Amygdala (tissue), 56 donors: ENCODE data around the gene TRAPPC12.
"Not testable (repeated sequence)": the region's sequence is repeated elsewhere in the genome, so short reads cannot be mapped to it uniquely, and the experiment has no call there.

Experiments
- DNase-seq, 56 donors: peaks; one replicate each; lab custom pipeline; 2025; lab: John Stamatoyannopoulos, UW

The TRAPPC12 gene

GRCh38 chr2:3379647-3380534 is at the start of gene TRAPPC12:
Gene TRAPPC12 (plus strand): TSS chr2:3379694. CDS start chr2:3387624, 7,930 bp downstream.
- peak; percentile 45 to 94 (median 84) for DNase-seq

DNA sequence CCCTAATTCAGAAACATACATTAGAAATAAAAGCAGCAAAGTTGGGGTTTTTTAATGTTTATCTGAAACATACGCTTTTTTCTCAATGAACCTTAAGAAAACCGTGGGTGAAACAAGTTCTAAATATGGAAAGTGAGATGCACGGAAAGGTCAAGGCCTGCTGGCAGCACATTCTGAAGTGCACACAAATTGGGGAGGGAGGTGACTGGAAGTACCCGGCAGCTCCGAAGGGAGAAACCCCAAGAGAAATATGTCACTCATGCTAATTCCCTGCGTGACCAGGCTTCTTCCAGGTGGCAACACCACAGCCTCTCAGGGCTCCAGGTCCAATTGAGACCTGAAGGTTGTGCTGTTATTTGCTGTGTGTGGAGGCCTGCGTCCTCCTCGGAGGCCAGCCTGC is 47.4 kb upstream of the TRAPPC12 start:
- no peak for DNase-seq

GRCh38 chr2:3334392-3335345 is 44.8 kb upstream of the TRAPPC12 start:
- DNase-seq, result no peak

GRCh38 chr2:3336844-3337243 is 42.6 kb upstream of the TRAPPC12 start:
- DNase-seq, result no peak

GRCh38 chr2:3338340-3338739 is 41.2 kb upstream of the TRAPPC12 start:
- DNase-seq, result no peak

- no peak for DNase-seq
Observed at GRCh38 chr2:3340144-3340543, 39.4 kb upstream of the TRAPPC12 start.

GRCh38 chr2:3341336-3341735 is 38.2 kb upstream of the TRAPPC12 start:
- no peak for DNase-seq

DNA sequence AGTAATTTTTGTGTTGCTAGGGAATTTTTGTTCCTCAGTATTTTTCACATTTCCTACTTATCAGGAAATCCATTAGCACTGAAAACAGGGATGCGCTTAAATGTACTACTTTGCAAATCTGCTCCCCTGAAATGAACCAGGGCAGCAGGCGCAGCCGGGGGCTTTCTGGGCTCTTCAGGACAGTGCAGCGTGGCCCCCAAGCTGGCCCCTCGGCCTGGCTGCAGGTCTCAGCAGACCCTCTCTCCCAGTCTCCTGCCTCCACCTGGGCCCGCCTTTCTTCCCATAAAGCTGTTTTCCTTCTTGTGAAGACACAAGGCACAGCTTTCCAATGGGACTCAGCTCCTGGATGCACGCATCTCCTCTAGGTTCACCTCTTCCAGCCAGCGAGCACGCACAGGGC is 37.2 kb upstream of the TRAPPC12 start:
- DNase-seq, result no peak

- no peak for DNase-seq
Observed at GRCh38 chr2:3343012-3343411, 36.5 kb upstream of the TRAPPC12 start.

- DNase-seq, result peak in 7 of 56 donors; percentile 3 to 29 (median 10)
Observed at GRCh38 chr2:3344897-3345296, 34.6 kb upstream of the TRAPPC12 start.

- DNase-seq, result no peak
Observed at GRCh38 chr2:3345621-3346020, 33.9 kb upstream of the TRAPPC12 start.

- peak in 17 of 56 donors; percentile 4 to 65 (median 31) for DNase-seq
Observed at GRCh38 chr2:3348767-3349166, 30.7 kb upstream of the TRAPPC12 start.

DNA sequence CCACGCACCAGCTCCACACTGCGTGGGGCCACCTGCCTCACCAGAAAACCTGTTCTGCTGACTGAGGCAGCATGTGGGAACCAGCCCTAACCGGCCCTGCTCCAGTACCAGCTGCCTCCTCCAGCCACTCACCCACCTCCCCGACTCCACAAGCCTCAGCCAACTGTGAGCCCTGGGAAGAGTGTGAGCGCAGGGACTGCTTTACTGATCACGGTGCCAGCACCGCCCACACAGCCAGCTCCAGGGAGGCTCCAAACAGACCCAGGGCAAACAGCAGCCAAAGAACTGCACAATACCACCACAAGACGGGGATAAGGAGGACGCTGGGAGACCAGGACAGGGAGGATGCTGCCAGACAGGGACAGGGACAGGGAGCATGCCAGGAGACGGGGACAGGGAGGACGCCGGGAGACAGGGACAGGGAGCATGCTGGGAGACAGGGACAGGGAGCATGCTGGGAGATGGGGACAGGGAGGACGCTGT is 30.2 kb upstream of the TRAPPC12 start:
- peak in 50 of 56 donors; percentile 1 to 83 (median 47) for DNase-seq

DNA sequence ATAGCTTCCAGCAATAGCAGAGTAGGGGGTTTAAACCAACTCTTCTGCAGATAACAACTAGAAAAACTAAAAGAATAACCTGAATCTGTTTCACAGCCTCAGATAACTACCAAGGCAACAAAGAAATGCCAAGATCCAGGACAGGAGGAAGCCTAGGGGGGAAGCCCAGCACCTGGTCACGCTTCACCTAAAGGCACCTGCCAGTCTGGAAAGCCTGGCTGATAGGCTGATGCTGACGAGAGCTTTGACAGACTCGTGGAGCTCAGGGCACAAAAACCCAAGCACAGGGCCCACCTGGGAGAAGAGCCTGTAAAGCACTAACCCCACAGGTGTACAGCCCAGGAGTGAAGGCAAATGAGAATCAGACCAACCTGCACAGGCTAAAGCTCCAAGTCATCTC is 24.5 kb upstream of the TRAPPC12 start:
- DNase-seq, result no peak

DNA sequence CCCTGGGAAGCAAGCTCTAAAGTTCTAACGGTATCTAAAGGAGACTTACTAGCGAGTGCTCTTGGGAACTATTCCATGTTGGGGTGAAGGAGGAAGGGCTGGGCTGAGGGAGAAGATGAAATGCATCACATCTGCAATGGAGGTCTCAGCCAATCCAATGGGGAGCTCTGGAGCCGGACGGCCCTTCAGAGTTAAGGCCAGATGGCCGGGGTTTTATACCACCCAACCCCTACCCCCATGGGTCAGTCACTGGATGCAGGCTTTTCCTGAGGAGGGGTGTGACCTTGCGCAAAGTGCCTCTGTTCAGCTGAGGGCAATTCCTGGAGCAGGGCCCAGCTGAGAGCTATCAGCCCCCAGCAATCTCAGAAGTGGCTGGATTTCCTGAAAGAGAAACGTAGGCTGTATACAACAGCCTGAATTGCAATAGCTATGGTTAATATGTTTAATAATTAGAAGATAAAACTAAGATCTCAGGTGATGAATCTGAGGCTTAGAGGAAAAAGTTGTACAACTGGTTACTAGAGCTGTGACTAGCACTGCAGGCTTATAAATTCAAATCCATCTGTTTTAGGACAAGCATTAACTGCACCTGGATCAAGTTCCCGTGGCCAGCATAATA is 23.4 kb upstream of the TRAPPC12 start:
- no peak for DNase-seq

DNA sequence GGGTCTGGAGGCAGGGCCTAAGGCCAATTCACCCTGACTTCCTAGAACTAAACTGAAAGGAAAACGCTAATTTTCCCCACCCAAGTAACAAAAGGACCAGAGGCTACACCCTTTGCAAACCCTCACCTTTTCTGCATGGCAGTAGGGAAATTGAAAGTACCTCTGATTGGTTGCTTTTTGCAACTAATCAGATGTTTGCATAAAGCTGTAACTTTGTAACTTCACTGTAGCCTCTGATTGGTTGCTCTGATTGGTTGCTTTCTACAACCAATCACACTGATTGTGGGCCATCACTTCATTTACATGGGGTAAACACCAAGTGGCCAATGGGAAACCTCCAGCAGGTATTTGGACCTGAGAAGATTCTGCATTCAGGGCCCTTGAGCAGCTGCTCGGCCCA is 22.7 kb upstream of the TRAPPC12 start:
- no peak for DNase-seq

DNA sequence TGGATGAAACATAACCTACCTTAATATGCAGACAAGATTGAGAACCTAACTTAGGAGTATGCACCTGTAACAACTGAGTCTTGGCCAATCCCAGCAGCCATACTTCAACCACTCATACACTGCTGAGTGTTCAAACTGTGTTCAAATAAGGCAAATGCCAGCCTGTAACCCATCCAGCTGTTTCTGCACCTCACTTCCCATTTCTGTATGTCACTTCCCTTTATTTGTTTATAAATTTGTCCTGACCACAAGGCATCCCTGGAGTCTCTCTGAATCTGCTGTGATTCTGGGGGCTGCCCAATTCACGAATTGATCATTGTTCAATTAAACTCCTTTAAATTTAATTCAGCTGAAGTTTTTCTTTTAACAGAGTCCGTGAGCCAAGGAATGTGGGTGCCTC is 22.0 kb upstream of the TRAPPC12 start:
- DNase-seq, result not testable (repeated sequence)

- DNase-seq, result no peak
Observed at GRCh38 chr2:3357926-3358325, 21.6 kb upstream of the TRAPPC12 start.

DNA sequence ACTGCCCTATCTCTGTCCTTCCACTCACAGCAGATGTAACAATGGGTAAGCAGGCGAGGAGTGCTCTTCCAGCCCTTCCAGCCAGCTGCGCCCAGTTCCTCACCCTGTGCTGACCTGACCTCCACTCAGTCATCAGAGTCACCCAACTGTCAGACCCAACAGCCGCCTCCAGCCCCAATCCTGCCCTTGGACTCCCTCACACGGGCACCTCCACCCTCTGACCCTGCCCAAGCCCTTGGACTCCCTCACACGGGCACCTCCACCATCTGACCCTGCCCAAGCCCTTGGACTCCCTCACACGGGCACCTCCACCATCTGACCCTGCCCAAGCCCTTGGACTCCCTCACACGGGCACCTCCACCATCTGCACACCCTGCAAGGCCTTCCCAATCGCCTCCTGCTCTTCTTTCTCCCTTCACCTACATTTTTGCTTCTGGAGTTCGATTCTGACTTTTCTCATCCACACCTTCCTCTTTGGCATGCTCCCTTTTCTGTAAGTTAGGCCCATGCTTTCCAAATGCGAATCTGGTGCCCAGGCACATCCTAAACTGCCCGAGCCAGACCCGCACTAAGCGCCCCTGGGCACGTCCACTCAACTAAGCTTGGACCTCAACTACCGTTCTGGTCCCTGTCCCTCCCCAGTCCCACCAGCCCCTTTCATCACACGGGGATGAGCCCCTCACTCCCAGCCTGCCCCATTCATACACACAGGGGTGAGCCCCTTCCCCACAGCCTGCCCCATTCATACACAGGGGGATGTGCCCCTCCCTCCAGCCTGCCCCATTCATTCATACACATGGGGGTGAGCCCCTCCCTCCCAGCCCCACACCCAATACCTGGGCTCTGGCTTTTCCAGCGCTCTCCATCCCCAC is 17.7 kb upstream of the TRAPPC12 start:
- DNase-seq, result no peak

DNA sequence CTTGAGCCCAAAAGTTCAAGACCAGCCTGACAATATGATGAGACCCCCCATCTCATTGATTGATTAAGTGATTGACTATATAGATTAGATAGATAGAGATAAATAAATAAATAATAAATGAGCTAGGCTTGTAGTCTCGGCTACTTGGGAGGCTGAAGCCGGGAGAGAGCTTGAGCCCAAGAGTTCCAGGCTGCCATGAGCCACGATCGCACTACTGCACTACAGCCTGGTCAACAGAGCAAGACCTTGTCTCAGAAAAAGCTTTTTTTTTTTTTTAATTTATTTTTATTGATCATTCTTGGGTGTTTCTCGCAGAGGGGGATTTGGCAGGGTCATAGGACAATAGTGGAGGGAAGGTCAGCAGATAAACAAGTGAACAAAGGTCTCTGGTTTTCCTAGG is 14.3 kb upstream of the TRAPPC12 start:
- DNase-seq, result no peak
